Activated naive CD8-positive, alpha-beta T cell treated with anti-CD3 and anti-CD28 coated beads, Interleukin-2, amount 50 U/mL, for 24 hours (primary cell): ENCODE data around the gene SLAMF1.
A peak's percentile ranks its signal among the peaks of the same experiment; 100 is the strongest.
"Not testable (repeated sequence)": the region's sequence is repeated elsewhere in the genome, so short reads cannot be mapped to it uniquely, and the experiment has no call there.

ENCODE experiments used
- ATAC-seq: fragments of 150-1000 bp; cut with Tn5 transposase; one replicate; pipeline ENCODE4 v1.10.0; 2021
- DNase-seq: peaks from one replicate; pipeline ENCODE4 v3.0.0; 2021
- H3K27ac Mint-ChIP-seq: one replicate; pipeline ENCODE4 v1.8.0; 2021; ENCODE audit warnings: mild to moderate bottlenecking, mixed read lengths
- H3K27me3 Mint-ChIP-seq: one replicate; pipeline ENCODE4 v1.8.0; 2021; ENCODE audit warnings: mixed read lengths
- H3K36me3 Mint-ChIP-seq: one replicate; pipeline ENCODE4 v1.8.0; 2021; ENCODE audit warnings: low read depth, mixed read lengths
- H3K4me1 Mint-ChIP-seq: one replicate; pipeline ENCODE4 v1.8.0; 2021; ENCODE audit warnings: mixed read lengths
- H3K4me3 Mint-ChIP-seq: one replicate; pipeline ENCODE4 v1.8.0; 2021; ENCODE audit warnings: mild to moderate bottlenecking, moderate library complexity, mixed read lengths
- H3K9me3 Mint-ChIP-seq: one replicate; pipeline ENCODE4 v1.8.0; 2021; ENCODE audit warnings: mixed read lengths

Gene SLAMF1

GRCh38 chr1:160588468-160588867, 58.4 kb downstream of the SLAMF1 start:
- no peaks in the 10 kb centered on the region for H3K27me3 Mint-ChIP-seq
- peaks cover 11% of the 10 kb centered on the region for H3K9me3 Mint-ChIP-seq
- peaks cover 38% of the 10 kb centered on the region for H3K4me1 Mint-ChIP-seq
- peak overlapping the region; percentile 48 for H3K27ac Mint-ChIP-seq
- ATAC-seq (no peak), DNase-seq (no peak)
- peaks cover 8% of the 10 kb centered on the region for H3K36me3 Mint-ChIP-seq
- no peak overlapping the region for H3K4me3 Mint-ChIP-seq

GRCh38 chr1:160584784-160585183, 62.1 kb downstream of the SLAMF1 start:
- DNase-seq, result no peak
- no peak for ATAC-seq
- Mint-ChIP-seq H3K27me3 (no peaks in the 10 kb centered on the region), H3K27ac (no peak overlapping the region), H3K9me3 (peaks cover 7% of the 10 kb centered on the region), H3K36me3 (peaks cover 13% of the 10 kb centered on the region), H3K4me1 (peaks cover 57% of the 10 kb centered on the region), H3K4me3 (no peak overlapping the region)

GRCh38 chr1:160582976-160583375, 63.9 kb downstream of the SLAMF1 start:
- not testable (repeated sequence) for H3K4me3 Mint-ChIP-seq, H3K27me3 Mint-ChIP-seq, ATAC-seq, DNase-seq, H3K9me3 Mint-ChIP-seq
- H3K27ac Mint-ChIP-seq, result peak overlapping the region; percentile 24
- peaks cover 15% of the 10 kb centered on the region for H3K36me3 Mint-ChIP-seq
- peaks cover 70% of the 10 kb centered on the region for H3K4me1 Mint-ChIP-seq

- H3K4me1 Mint-ChIP-seq, result peaks cover 77% of the 10 kb centered on the region
- ATAC-seq (no peak), DNase-seq (no peak)
- no peak overlapping the region for H3K4me3 Mint-ChIP-seq
- H3K36me3 Mint-ChIP-seq, result peaks cover 21% of the 10 kb centered on the region
- peak overlapping the region; percentile 65 for H3K27ac Mint-ChIP-seq
- peaks cover 7% of the 10 kb centered on the region for H3K9me3 Mint-ChIP-seq
- no peaks in the 10 kb centered on the region for H3K27me3 Mint-ChIP-seq
Observed at GRCh38 chr1:160581961-160582360, 64.9 kb downstream of the SLAMF1 start.

GRCh38 chr1:160580221-160580812, 66.5 kb downstream of the SLAMF1 start:
- peak overlapping the region; percentile 5 for H3K4me3 Mint-ChIP-seq
- H3K27me3 Mint-ChIP-seq, result no peaks in the 10 kb centered on the region
- peaks cover 7% of the 10 kb centered on the region for H3K9me3 Mint-ChIP-seq
- H3K4me1 Mint-ChIP-seq, result peaks cover 86% of the 10 kb centered on the region
- no peak for ATAC-seq
- H3K36me3 Mint-ChIP-seq, result peaks cover 21% of the 10 kb centered on the region
- H3K27ac Mint-ChIP-seq, result peak overlapping the region; percentile 65
- no peak for DNase-seq

- Mint-ChIP-seq H3K27ac (peak within 1 kb of the TSS; percentile 97), H3K36me3 (peaks cover 27% of the 10 kb centered on the region), H3K9me3 (peaks cover 7% of the 10 kb centered on the region), H3K4me3 (peak within 1 kb of the TSS; percentile 86), H3K4me1 (peaks cover 87% of the 10 kb centered on the region), H3K27me3 (no peaks in the 10 kb centered on the region)
- ATAC-seq (no peak), DNase-seq (no peak)
Observed at GRCh38 chr1:160579216-160579701, 67.6 kb downstream of the SLAMF1 start, which contains the start of gene CD84. Gene CD84 (minus strand): TSS chr1:160579496. CDS start chr1:160579437, 59 bp downstream.

- peaks cover 24% of the 10 kb centered on the region for H3K36me3 Mint-ChIP-seq
- H3K27me3 Mint-ChIP-seq, result no peaks in the 10 kb centered on the region
- H3K4me3 Mint-ChIP-seq, result peak overlapping the region; percentile 86
- DNase-seq (no peak), ATAC-seq (no peak)
- peaks cover 7% of the 10 kb centered on the region for H3K9me3 Mint-ChIP-seq
- peaks cover 87% of the 10 kb centered on the region for H3K4me1 Mint-ChIP-seq
- H3K27ac Mint-ChIP-seq, result peak overlapping the region; percentile 97
Observed at GRCh38 chr1:160578525-160579191, 68.2 kb downstream of the SLAMF1 start.

GRCh38 chr1:160578175-160578524, 68.7 kb downstream of the SLAMF1 start:
- peaks cover 4% of the 10 kb centered on the region for H3K9me3 Mint-ChIP-seq
- H3K27me3 Mint-ChIP-seq, result no peaks in the 10 kb centered on the region
- H3K36me3 Mint-ChIP-seq, result peaks cover 22% of the 10 kb centered on the region
- DNase-seq (no peak), ATAC-seq (no peak)
- H3K27ac Mint-ChIP-seq, result peak overlapping the region; percentile 97
- peak overlapping the region; percentile 86 for H3K4me3 Mint-ChIP-seq
- peaks cover 88% of the 10 kb centered on the region for H3K4me1 Mint-ChIP-seq

GRCh38 chr1:160577671-160578070, 69.2 kb downstream of the SLAMF1 start:
- Mint-ChIP-seq H3K4me3 (peak overlapping the region; percentile 86), H3K27me3 (no peaks in the 10 kb centered on the region), H3K27ac (peak overlapping the region; percentile 97), H3K36me3 (peaks cover 22% of the 10 kb centered on the region), H3K9me3 (no peaks in the 10 kb centered on the region), H3K4me1 (peaks cover 91% of the 10 kb centered on the region)
- DNase-seq (no peak), ATAC-seq (no peak)

GRCh38 chr1:160576884-160577283, 70.0 kb downstream of the SLAMF1 start:
- Mint-ChIP-seq H3K27ac (peak overlapping the region; percentile 97), H3K9me3 (peaks cover 4% of the 10 kb centered on the region), H3K4me3 (peak overlapping the region; percentile 86), H3K27me3 (no peaks in the 10 kb centered on the region), H3K36me3 (peaks cover 27% of the 10 kb centered on the region), H3K4me1 (peaks cover 96% of the 10 kb centered on the region)
- DNase-seq, result no peak
- ATAC-seq, result peak; percentile 64

GRCh38 chr1:160576390-160576789, 70.5 kb downstream of the SLAMF1 start:
- Mint-ChIP-seq H3K9me3 (peaks cover 7% of the 10 kb centered on the region), H3K27ac (peak overlapping the region; percentile 97), H3K4me3 (peak overlapping the region; percentile 86), H3K4me1 (peaks cover 96% of the 10 kb centered on the region), H3K36me3 (peaks cover 31% of the 10 kb centered on the region), H3K27me3 (no peaks in the 10 kb centered on the region)
- DNase-seq (peak; percentile 54), ATAC-seq (peak; percentile 73)

GRCh38 chr1:160575112-160575664, 71.7 kb downstream of the SLAMF1 start:
- H3K4me3 Mint-ChIP-seq, result peak overlapping the region; percentile 86
- ATAC-seq (peak; percentile 47), DNase-seq (no peak)
- H3K27ac Mint-ChIP-seq, result peak overlapping the region; percentile 97
- H3K27me3 Mint-ChIP-seq, result no peaks in the 10 kb centered on the region
- peaks cover 12% of the 10 kb centered on the region for H3K9me3 Mint-ChIP-seq
- H3K36me3 Mint-ChIP-seq, result peaks cover 38% of the 10 kb centered on the region
- peaks cover 96% of the 10 kb centered on the region for H3K4me1 Mint-ChIP-seq

- Mint-ChIP-seq H3K4me3 (no peak overlapping the region), H3K4me1 (peaks cover 100% of the 10 kb centered on the region)
Observed at GRCh38 chr1:160570840-160571239, 76.0 kb downstream of the SLAMF1 start.

GRCh38 chr1:160569806-160570205, 77.0 kb downstream of the SLAMF1 start:
- peak overlapping the region; percentile 39 for H3K4me3 Mint-ChIP-seq
- peaks cover 99% of the 10 kb centered on the region for H3K4me1 Mint-ChIP-seq
- ATAC-seq (no peak), DNase-seq (no peak)
- H3K27me3 Mint-ChIP-seq, result no peaks in the 10 kb centered on the region
- peaks cover 48% of the 10 kb centered on the region for H3K36me3 Mint-ChIP-seq
- peaks cover 12% of the 10 kb centered on the region for H3K9me3 Mint-ChIP-seq
- peak overlapping the region; percentile 97 for H3K27ac Mint-ChIP-seq

More at GRCh38 chr1:160570840-160571239, 76.0 kb downstream of the SLAMF1 start:
- DNase-seq (no peak), ATAC-seq (no peak)
- peak overlapping the region; percentile 97 for H3K27ac Mint-ChIP-seq
- peaks cover 12% of the 10 kb centered on the region for H3K9me3 Mint-ChIP-seq
- H3K27me3 Mint-ChIP-seq, result no peaks in the 10 kb centered on the region
- peaks cover 44% of the 10 kb centered on the region for H3K36me3 Mint-ChIP-seq
